RPMI7951 (cell line): ENCODE results near the gene MYRIP. TPM values are rescaled to one million over a fixed set of nuclear protein-coding genes. Genes with fewer than 3 reads are reported as not detected.

Source experiments
- DNase-seq: peaks from one replicate; pipeline ENCODE4 v3.0.0-alpha.2; 2012; ENCODE audit warnings: low read depth
- total RNA-seq: library from RNA; depleted of rRNA; stranded (reverse); fragments of >200 nt; shearing (Covaris generic); gene quantifications from 2 replicates; pipeline ENCODE4 v1.2.3, GENCODE V29; 2014

The MYRIP gene
- total RNA-seq, 1 experiment from 2014 or later = not detected

GRCh38 chr3:40189118-40189517, 379.7 kb downstream of the MYRIP start:
- DNase-seq = no peak

DNA sequence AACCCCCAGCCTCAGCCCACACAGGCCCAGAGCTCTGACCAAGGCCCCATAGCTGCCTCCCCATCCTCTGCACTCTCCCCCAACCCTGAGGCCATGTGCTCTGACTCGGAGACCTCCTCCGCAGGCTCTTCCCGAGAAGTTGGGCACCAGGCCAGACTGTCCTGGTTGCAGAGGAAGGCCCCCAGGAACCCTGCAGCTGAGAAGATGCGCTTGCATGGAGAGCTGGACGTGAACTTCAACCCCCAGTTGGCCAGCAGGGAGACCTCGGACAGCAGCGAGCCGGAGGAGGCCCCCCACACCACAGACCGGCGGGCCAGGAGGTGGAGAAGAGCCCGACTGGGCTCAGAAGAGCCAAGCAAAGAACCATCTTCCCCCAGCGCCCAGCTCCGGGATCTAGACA, 380.6 kb downstream of the MYRIP start:
- no peak for DNase-seq

DNA sequence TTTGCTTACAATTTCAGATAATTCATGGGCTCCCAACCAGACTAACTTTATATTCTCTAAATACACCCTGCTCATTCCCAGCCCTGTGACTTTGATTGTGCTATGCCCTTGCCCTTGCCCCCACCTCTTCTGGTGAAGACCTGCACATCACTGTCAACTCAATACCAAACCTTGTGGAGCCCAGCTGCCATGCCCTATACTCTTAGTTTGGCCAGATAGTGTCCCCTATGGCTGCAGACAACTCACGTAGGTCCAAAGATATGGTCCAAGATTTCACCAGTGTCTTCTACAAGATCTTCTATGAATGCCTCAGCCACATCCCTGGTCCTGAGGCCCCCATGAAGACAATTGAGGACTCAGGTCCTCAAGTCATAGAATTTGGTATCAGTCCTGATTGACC, 381.8 kb downstream of the MYRIP start:
- no peak for DNase-seq

DNA sequence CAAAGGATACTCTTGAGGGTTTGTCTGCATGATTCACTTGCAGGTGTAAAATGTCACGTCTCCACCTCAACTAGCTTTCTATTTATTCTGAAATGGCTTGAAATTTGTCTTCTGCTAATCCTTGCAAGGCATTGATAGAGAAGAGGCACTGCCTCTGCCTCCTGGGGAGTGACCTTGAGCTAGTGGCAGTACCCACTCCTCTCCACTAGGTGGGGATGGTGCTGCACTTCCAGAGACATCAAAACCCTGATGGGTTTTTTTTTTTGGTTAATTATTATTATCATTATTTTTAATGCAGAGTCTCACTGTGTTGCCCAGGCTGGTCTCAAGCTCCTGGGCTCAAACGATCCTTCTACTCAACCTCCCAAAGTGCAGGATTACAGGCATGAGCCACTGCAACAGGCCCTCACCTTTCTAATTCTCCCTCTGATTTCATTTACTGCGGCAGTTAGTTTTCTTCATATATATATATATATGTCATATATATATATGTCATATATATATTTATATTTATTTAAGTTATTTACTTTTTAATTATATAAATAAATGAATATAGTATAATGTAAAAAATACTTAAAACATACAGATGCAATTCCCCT, 382.5 kb downstream of the MYRIP start:
- peak; percentile 48 for DNase-seq

DNA sequence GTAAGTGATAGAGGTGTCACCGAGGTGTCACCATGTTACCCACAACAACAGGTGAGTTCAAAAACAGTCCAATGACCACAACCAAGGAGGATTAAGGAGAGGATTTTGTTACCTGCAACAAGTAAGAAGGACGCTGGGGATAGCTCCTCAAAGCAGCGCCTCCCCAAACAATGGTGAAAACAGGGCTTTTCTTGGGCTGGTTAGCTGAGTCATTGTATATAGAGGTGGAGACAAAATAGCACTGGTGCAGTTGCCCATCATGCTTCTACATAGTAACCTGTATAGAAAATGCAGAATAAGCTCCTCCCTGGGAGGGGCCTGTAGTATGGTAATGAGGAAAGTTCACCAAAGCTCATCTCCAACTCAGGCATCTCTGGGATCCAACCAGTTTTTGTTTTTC, 383.2 kb downstream of the MYRIP start:
- DNase-seq = peak; percentile 7

GRCh38 chr3:40196966-40197365, 387.6 kb downstream of the MYRIP start:
- no peak for DNase-seq

DNA sequence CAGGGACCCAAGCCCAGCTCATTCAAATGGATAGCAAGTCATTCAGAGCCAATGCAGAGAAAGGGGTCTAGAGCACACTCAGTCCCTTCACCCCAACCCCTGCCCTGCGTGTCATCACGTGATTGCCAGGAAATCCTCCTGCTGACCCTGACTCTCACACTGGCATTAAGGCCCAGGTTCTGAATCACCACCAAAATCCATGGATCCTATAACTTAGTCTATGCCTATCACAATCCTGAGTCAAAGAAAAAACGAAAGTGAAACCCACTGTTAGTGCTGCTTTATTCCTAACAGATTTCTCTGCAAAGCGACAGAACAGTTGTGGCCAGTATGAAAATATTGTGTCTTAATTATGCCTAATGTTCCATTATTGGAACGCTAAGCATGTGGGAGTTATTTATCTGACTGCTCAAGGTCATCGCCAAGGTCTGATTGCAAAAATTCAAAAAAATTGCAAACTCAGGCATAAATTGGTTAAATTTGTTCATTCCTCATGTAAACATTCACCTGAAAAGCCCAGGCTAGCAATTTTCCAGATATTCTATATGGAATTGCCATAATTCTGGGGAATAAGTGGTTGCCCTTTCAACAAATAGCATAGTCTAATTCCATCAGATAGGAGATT, 391.4 kb downstream of the MYRIP start:
- DNase-seq = peak; percentile 45

- DNase-seq = no peak
Measured at GRCh38 chr3:40201770-40202169, 392.4 kb downstream of the MYRIP start.

GRCh38 chr3:40206522-40206921, 397.1 kb downstream of the MYRIP start:
- no peak for DNase-seq

GRCh38 chr3:40207796-40208195, 398.4 kb downstream of the MYRIP start:
- DNase-seq = no peak

GRCh38 chr3:40208251-40208650, 398.8 kb downstream of the MYRIP start:
- no peak for DNase-seq

DNA sequence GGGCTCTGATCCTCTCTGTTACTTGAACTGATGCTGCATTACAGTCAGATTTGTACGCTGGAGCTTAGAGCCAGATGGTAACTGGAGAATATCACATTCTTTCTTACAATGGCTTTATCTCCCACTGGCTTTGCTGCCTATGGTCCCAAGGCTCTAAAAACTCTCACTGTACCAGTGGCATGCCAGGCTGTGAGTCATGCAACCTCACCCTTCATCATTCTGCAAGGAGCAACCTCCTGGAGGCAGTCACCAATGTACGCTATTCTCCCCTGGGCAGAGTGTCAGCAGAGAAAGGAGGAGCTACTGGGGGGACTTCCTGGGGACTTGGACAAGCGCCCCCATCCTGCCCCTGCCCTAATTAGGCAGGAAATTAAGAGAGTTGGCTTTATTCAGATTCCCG, 402.2 kb downstream of the MYRIP start:
- peak; percentile 56 for DNase-seq

GRCh38 chr3:40213556-40213955, 404.1 kb downstream of the MYRIP start:
- DNase-seq = no peak

DNA sequence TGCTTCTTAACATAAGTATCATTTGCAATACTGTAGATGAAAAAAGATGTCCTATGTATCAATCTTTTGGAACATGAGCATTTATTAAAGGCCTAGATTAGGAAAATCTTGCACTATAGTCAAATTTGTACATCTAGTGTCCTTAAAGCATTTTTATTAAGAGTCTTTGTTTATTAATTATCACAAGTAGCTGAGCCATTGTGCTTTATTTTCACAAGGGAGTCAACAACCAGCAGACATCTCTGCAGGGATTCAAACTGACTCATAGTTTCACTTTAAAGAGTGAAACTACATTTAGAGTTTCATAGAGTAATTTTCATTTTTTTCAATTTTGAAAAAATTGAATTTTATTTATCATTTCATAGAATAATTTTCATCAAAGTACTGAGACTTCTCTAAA, 405.6 kb downstream of the MYRIP start:
- DNase-seq = no peak

- DNase-seq = no peak
Measured at GRCh38 chr3:40216471-40216870, 407.1 kb downstream of the MYRIP start.

- no peak for DNase-seq
Measured at GRCh38 chr3:40223856-40224255, 414.4 kb downstream of the MYRIP start.

GRCh38 chr3:40224796-40225515, 415.5 kb downstream of the MYRIP start:
- no peak for DNase-seq

DNA sequence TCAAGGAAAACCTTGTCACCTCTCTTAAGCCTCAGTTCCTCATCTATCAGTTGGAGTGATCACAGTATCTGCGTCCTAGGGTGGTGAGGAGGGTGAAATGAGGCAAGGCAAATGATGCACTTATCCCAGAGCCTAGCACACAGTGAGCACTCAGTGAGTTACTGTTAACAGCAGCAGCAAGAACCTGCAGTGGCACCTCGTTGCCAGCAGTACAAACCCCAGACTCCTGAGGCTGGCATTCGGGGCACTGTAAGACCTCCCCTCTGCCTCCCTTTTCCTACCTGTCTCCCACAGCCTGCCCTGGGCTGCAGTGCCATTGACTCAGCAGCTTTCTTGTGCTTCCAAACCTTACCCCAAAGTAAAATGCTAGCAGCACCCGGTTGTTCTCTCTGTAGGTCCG, 417.2 kb downstream of the MYRIP start:
- DNase-seq = no peak

- DNase-seq = no peak
Measured at GRCh38 chr3:40228792-40229350, 419.5 kb downstream of the MYRIP start.

- DNase-seq = no peak
Measured at GRCh38 chr3:40229386-40229785, 420.0 kb downstream of the MYRIP start.

GRCh38 chr3:40229963-40230362, 420.6 kb downstream of the MYRIP start:
- DNase-seq = no peak

DNA sequence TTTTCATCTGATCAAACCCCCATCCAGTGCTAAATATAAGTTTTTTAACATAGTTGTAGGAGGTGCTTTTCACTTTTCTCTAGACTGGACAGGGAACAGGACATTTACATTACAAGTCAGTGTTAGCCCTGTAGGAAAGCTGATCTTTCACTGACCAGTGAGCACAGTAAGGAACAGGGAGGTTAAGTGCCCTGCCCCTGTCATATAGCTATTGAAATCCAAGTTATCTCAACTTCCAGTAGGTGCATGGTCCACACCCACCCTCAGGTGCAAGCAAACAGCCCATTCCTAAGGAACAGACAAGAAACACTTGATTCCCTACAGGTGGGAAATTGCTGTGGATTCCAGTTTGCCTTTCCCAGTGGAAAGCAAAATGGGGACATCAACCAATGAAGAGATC, 421.0 kb downstream of the MYRIP start:
- DNase-seq = no peak

DNA sequence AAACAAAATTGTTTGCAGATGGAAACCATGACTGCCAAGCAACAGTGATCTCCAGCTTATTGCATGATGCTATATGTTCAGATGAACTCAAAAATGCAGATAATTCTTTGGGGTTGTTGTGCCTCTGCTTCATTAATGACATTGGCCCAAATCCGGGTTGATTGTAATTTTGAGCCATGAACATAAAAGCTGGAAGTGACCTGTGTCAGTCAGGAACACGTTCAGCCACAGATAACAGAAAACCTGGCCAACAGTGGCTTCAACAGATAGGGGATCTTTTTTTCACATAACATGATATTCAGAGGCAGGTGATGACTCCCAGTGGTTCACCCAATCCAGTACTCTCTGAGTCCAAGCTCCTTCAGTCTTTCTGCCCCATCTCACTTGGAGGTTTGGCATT, 423.2 kb downstream of the MYRIP start:
- DNase-seq = no peak
